ENCODE measurements around the gene DLG2.

The DLG2 gene

GRCh38 chr11:83568516-83568915 lies 2058.6 kb downstream of the DLG2 start:
- no peak for TF ChIP-seq CTCF (IDR thresholded peaks at IDR 0.05; ENCODE audit: insufficient read depth, low read depth, low read length, missing control alignments)
- no peak overlapping the region for H3K4me3 ChIP-seq (ENCODE audit: low read length)
- no peak for DNase-seq (ENCODE audit: low read depth)

DNA sequence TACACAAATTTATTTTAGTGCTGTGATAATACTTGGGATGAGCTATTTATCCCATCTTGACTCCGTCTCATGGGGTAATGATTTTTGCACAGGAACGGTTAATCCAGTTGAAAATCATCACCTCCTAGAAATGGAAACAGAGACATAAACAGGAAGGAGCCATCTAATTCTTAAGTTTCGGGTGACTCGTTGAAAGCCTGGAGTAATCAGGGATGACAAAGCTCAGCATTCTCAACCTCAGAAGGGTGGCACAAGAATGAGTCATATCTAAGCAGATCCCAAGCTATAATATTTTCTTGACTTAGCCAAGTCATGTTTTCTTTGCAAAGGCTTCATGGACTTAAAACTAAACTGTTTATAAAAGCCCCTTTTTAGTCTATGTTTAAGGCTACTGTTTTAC lies 2060.2 kb downstream of the DLG2 start:
- DNase-seq (ENCODE audit: low read depth) = peak; percentile 75
- H3K4me3 ChIP-seq (ENCODE audit: low read length) = no peak overlapping the region
- no peak for TF ChIP-seq CTCF (IDR thresholded peaks at IDR 0.05; ENCODE audit: insufficient read depth, low read depth, low read length, missing control alignments)

DNA sequence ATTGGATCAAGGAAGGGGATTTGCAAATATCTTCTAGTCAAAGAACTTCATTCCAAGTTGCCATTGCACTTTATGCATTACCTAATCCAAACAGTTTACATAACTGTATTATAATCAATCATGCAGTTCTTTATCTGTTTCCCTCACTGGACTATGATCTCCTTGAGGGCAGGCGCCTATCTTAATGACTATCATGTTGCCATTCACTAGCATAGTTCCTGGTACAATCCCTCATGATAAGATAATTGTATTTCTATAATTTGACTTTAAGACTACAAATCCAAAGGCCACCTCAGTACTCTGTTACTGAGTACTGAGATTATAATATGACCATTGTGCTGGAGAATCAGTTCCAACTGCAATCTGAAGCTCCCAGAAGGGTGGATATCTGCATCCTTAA lies 2062.3 kb downstream of the DLG2 start:
- no peak overlapping the region for H3K4me3 ChIP-seq (ENCODE audit: low read length)
- TF ChIP-seq CTCF (IDR thresholded peaks at IDR 0.05; ENCODE audit: insufficient read depth, low read depth, low read length, missing control alignments) = no peak
- DNase-seq (ENCODE audit: low read depth) = no peak

GRCh38 chr11:83558281-83558680 lies 2068.9 kb downstream of the DLG2 start:
- H3K4me3 ChIP-seq (ENCODE audit: low read length) = no peak overlapping the region
- TF ChIP-seq CTCF (IDR thresholded peaks at IDR 0.05; ENCODE audit: insufficient read depth, low read depth, low read length, missing control alignments) = no peak
- DNase-seq (ENCODE audit: low read depth) = no peak

- H3K4me3 ChIP-seq (ENCODE audit: low read length) = no peak overlapping the region
- TF ChIP-seq CTCF (IDR thresholded peaks at IDR 0.05; ENCODE audit: insufficient read depth, low read depth, low read length, missing control alignments) = no peak
- DNase-seq (ENCODE audit: low read depth) = no peak
These were observed 2069.5 kb downstream of the DLG2 start for GRCh38 chr11:83557653-83558052.

GRCh38 chr11:83554876-83555275 lies 2072.3 kb downstream of the DLG2 start:
- no peak for TF ChIP-seq CTCF (IDR thresholded peaks at IDR 0.05; ENCODE audit: insufficient read depth, low read depth, low read length, missing control alignments)
- no peak for DNase-seq (ENCODE audit: low read depth)
- H3K4me3 ChIP-seq (ENCODE audit: low read length) = no peak overlapping the region

DNA sequence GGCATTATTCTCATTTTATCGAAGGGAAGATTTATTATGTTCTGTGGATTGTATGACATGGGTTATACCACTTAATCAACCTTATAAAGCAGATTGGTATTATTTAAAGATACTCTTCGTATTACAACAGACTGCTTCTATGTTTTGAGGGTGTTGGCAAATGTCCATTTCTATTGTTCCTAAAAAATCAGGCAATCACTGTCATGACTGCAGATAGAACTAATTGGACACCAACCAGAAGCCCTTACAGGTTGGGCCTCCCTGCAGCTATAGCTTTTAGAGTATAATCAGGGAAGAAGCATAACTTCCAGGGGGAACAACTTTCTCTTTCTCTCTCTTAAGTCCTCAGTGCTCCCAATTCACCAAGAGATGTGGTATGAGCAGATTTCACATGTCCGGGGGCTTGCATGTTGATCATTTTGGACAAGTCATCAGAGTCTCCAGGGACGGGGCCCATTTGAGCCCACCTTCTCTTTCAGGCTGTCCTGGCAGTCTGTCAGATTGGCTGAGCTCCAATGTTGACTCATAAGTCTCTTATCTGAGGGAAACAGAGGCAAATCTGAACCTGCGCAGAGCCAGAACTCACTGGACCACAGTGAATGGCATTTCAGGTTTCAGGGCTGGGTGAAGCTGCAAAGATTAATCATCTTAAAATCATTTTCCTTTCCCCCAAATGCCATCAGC lies 2077.0 kb downstream of the DLG2 start:
- no peak for TF ChIP-seq CTCF (IDR thresholded peaks at IDR 0.05; ENCODE audit: insufficient read depth, low read depth, low read length, missing control alignments)
- no peak for DNase-seq (ENCODE audit: low read depth)
- H3K4me3 ChIP-seq (ENCODE audit: low read length) = no peak overlapping the region

All from epithelial cell of esophagus (primary cell).